Medulla oblongata (tissue), 1 donor: ENCODE results near the gene SERAC1.
A peak's percentile ranks its signal among the peaks of the same experiment; 100 is the strongest.

ENCODE experiments used
- DNase-seq: peaks from one replicate; pipeline ENCODE4 v3.0.0-alpha.2; 2015; ENCODE audit errors: extremely low spot score

SERAC1 gene

DNA sequence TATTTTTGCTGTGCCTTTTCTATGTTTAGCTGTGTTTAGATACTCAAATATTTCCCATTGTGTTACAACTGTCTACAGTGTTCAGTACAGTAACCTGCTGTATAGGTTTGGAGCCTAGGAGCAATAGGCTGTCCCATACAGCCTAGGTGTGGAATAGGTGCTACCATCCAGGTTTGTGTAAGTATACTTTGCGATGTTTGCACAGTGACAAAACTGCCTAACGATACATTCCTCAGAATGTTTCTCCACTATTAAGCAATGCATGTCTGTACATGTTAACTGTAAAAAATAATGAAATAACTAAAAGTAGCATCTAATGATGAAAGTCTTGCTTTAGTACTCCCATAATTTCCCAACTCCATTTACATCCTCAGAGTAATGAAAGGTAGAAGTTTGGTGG, 46.0 kb downstream of the SERAC1 start:
- no peak for DNase-seq

DNA sequence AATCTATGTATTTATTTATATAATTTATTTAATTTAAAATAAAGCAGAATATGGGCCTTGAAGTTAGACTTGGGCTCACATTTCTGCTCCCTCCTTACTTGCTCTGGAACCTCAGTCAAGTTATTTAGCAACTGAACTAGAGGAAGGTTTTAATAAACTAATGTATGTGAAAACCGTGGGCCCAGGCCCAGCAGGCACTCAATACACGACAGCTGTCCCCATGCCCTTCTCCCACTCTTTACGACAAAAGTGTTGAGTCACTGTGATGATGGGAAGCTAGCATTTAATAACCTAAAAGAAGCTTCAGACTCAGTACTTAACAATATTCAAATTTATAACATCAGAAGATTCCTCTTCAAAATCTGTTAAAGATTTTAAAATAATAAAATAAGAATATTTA, 46.7 kb downstream of the SERAC1 start:
- no peak for DNase-seq

DNA sequence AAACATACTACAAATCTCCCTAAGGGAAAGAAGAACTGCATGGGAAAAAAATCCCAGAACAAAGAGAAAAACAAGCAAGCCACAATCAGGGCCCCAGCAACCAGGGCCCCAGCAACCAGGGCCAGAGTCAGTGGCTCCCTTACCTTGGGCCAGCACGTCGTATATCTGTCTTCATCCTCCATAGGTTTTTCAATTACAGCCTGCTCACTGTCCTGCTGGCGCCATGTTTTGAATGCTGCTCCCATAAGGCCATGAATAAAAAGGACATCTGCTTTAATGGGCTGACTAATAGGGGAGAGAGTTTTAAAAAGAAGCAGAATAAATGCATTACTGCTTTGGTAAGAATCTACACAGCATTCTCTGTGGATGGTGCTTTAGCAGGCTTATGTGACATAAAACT, 49.2 kb downstream of the SERAC1 start:
- no peak for DNase-seq

DNA sequence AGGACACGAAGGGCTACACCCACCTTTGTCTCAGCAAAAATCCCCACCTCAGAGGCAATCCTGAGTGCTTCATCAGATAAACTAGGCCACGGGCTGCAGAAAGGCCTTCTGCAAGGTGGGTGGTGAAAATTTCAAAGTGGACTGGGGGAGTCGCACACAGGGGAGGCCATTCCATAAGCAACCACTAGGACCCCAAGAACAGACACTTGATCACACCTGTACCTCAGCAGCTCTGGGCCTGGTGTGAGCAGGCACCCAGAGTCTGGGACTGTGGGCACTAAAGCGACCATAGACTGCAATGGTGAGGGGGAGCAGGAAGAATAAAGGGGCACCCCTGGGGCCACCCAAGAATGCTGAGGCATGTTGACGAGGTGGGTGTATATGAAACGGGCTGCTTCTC, 52.6 kb downstream of the SERAC1 start:
- no peak for DNase-seq

DNA sequence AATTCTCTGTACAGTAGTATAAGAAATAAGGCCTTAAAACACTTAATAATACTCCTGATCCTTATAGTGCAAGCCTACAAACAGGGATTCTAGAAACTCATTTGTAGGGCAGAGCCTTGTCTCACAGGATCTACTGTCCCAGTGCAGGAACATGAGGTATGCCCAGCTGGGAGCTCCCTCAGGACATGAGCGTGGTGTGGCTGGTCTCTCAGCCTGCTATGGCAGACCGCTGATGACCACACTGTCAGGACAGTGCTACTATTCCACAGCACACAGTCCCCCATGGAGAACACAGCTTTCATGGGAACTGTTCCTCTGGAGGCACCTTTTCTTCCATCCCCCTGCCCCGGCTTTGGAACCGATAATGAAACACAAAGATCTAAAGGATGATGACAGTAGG, 53.0 kb downstream of the SERAC1 start:
- no peak for DNase-seq

DNA sequence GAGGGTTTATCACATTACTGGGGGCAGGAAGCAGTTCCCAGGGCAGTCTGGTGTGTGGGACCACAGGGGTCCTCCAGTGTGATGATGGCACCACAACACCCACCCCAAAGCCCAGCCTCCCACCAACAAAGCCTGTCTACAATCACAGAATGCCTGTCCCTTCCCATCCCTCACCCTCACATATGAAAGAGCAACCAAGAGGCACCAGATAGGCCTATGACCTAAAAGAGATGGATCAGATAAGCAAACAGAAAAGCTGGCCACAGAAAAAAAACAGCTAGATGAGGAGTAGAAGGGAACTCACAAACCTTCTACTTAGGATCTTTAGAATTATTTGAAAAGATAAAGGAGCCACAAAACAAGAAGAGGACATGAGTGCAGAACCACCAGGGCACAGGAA, 54.3 kb downstream of the SERAC1 start:
- DNase-seq = no peak

DNA sequence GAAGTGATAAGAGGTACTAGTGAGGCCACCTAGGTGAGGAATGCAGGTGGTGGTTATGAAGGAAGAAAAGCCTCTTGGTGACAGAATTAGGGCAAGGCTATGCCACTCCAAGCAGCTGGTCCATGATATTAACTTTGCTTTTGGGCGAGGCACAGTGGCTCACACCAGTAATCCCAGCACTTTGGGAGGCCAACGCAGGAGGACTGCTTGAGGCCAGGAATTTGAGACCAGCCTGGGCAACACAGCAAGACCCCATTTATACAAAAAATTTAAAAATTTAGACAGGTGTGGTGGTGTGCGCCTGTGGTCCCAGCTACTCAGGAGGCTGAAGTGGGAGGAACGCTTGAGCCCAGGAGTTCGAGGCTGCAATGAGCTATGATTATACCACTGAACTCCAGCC, 56.1 kb downstream of the SERAC1 start:
- DNase-seq = no peak

DNA sequence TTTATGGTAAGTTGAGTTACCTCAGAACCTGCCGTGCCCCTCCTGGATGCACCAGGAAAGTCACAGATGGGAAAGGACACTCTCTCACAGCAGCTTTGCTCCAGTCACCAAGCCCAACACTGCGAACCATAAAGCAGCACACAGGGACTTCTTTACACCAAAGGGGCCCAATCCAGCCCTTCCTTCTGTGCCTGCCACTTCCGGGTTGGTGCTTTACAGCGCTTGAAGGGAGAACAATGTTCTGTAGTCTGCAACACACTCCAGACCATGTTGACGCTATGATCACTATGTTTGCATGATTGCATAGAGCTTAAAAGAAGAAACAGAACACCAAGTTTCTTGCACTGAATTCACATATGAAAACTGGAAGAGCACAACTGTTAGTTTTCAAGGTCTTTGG, 57.1 kb downstream of the SERAC1 start:
- DNase-seq = peak; percentile 40

DNA sequence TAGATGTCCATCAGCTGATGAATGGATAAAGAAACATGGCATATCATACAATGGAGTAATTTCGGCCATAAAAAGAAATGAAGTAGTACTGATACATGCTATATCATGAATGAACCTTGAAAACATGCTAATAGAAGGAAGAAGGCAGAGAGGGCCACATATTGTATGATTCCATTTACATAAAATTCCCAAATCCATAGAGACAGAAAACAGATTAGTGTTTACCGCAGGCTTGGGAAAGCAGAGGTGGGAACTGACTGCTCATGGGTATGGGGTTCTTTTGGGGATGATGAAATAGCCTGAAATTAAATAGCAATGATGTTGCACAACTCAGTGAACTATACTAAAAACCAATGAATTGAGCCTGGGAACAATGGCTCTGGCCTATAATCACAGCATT, 58.3 kb downstream of the SERAC1 start:
- DNase-seq = no peak

DNA sequence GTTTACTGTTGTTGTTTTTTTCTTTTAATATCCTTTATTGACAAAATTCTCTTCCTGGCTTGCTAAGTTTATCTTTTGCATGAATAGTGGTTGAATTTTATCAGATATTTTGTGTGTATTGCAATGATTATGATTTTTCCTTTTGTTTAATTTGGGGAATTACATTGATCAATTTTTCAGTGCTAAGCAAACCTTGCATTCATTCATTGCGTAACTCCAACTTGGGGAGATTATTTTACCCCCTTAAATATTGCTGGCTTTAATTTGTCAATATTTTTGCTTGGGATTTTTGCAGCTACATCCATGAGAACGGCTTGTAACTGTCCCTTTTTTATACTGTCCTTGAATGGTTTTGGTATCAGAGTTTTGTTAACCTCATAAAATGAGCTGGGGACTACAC, 63.4 kb downstream of the SERAC1 start:
- DNase-seq = no peak

DNA sequence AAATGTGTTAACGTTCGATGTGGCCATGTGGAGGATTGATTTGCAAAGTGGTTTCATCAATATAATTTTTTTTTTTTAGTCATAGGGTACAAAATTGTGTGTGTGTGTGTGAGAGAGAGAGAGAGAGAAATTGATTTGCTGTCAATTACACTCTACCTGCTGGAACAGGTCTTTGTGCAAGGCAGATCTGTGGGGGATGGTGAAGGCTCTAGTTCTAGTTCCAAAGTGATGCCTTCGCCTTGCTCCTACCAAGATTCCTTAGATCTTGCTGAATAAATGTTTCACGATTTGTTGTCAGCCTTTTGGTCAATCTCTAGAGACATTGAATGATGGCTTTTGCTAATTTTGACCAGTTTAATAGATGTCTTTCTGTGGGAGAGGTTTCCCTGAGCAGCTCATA, 64.8 kb downstream of the SERAC1 start:
- DNase-seq = no peak

DNA sequence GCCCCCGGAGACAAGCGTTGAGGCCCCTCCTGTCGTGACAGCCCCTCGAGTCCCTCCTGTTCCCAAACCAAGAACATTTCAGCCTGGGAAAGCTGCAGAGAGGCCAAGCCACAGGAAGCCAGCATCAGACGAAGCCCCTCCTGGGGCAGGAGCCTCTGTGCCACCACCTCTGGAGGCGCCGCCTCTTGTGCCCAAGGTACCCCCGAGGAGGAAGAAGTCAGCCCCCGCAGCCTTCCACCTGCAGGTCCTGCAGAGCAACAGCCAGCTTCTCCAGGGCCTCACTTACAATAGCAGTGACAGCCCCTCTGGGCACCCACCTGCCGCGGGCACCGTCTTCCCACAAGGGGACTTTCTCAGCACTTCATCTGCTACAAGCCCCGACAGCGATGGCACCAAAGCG, 72.4 kb downstream of the SERAC1 start:
- DNase-seq = no peak

DNA sequence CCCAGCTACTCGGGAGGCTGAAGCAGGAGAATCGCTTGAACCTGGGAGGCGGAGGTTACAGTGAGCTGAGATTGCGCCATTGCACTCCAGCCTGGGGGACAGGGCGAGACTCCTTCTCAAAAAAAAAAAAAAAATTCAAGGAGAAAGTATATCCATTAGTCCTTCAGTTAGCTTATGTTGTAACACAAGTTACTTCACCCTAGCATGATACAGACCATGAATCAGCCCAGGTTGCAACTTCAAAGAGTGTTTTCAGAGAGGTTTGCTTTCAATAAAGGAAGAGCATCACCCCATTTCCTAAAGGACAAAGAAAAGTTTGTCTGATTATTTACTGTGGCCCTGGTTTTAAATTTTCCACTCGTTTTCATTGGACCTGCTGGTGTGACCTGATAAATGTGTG, 73.0 kb downstream of the SERAC1 start:
- no peak for DNase-seq

DNA sequence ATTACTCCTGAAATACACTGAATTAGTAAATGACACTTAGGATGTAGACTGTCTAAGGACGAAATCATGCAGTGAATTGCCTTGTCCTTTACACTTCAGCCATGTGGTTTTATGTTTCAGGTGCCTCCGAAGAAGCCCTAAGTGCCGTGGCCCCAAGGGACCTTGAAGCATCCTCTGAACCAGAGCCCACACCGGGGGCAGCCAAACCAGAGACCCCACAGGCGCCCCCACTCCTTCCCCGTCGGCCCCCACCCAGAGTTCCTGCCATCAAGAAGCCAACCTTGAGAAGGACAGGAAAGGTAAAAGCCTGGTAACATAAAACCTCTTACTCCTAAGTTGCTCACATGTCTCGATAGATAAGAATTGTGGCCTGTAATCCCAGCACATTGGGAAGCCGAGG, 75.3 kb downstream of the SERAC1 start:
- no peak for DNase-seq

DNA sequence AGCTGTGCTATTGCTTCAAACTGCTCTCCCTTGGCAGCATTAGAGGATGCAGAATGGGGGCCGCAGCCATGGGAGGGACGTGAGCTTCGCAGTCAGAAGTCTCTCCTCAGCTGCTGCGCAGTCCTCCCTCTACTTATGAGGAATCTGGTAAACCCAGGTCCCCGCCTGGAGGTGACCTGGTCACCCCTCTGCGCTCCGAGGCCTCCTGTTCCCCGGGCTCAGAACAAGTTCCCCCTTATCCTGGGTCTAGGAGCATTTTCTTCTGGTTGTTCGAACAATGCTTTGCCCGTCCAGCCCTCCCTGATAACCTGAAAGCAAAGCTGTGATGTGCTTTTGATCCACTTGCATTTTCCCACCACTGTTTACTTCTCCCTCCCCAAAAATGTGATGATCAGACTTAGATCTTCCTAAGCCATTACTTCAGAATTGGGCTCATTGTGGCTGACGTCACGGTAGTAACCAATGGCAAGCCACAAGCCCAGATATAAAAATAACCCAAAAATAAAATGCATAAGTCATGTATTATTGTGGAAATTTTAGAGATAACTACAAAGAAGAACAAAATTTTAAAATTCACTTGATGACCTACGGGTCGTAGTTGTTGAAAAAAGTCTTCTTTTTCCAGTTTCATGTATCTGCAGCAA, 80.7 kb downstream of the SERAC1 start:
- DNase-seq = no peak

DNA sequence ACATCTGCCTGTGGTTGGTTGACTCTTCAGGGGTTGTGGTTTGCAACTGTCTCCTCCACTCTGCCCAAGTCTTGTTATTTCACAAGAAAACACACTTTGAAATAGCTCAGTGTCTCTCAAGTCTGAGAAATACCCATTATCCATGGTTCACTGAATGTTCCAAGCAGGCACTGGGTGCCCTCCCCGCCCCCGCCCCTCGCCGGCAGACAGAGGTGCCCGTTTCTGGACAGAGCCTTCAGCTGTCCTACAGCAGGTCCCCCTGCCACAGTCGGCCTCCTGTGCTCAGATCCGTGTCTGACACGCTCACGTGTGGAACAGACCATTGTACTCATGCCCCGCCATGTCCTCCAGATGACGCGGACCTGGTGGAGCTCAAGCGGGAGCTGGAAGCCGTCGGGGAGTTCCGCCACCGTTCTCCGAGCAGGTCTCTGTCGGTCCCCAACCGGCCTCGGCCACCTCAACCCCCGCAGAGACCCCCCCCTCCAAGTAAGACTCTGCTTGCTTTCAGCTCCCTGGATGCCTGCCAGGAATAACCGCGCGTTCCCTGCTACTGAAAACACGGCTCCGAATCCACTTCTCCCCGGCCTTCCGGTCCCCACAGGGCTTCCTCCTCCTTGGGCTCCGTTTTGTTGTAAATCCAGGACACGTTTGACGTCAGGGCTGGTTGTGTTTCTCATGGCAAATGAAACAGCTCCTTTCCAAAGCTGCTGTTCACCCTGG, 81.4 kb downstream of the SERAC1 start:
- DNase-seq = peak; percentile 51

DNA sequence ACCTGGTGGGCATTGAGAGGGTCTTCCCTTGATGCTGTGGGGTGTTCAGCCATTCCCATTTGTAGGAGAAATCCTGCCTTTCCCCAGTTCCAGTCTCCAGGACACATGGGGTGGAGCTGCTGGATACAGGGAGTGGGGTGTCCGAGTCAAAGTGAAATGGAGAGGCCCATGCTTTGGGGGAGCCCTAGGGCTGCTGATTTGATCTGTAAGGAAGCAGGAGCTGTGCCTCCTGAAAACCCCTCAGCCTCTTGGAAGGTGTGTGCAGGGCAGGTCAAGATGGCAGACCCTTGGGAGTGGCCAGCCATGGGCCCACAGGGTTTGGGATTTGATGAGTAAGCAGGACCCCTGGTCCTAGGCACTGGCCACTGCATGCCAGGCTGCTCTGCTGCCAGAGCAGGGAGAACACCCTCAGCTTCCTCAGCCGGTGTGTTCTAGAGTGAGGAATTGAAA, 82.0 kb downstream of the SERAC1 start:
- DNase-seq = no peak

DNA sequence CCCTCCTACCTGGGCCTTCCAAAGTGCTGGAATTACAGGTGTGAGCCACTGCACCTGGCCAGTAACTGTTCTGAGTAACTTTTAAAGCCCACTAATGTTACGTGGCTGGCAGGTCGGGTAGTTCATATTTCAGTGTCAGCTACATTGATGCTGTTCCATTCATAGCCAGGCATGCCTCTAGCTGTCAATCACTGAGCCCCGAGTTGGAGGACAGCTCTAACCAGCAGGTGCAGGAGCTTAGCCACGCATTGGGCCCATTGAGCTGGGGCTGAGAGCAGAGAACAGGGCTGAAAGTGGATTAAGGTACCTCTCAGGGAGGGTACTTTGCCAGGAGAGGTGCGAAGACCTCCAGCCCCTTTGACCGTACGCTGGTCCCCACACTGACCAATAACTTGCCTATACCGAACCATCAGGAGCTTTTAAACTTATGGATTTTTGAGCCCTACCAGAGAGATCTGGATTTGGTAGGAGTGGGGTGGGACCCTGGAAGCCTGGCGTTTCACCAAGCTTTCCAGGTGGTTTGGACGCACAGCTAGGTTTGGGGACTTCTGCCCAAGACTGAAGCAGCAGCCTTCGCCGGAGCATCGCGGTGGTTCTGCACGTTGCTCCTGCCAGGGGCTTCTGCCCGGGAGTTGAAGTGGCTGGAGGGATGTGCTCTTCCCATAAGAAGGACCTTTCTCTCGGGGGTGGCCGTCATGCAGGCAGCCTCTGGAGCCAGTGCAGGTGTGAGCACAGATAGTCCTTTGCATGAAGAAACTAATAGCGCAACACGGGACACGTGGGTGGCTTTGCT, 82.6 kb downstream of the SERAC1 start:
- DNase-seq = no peak

DNA sequence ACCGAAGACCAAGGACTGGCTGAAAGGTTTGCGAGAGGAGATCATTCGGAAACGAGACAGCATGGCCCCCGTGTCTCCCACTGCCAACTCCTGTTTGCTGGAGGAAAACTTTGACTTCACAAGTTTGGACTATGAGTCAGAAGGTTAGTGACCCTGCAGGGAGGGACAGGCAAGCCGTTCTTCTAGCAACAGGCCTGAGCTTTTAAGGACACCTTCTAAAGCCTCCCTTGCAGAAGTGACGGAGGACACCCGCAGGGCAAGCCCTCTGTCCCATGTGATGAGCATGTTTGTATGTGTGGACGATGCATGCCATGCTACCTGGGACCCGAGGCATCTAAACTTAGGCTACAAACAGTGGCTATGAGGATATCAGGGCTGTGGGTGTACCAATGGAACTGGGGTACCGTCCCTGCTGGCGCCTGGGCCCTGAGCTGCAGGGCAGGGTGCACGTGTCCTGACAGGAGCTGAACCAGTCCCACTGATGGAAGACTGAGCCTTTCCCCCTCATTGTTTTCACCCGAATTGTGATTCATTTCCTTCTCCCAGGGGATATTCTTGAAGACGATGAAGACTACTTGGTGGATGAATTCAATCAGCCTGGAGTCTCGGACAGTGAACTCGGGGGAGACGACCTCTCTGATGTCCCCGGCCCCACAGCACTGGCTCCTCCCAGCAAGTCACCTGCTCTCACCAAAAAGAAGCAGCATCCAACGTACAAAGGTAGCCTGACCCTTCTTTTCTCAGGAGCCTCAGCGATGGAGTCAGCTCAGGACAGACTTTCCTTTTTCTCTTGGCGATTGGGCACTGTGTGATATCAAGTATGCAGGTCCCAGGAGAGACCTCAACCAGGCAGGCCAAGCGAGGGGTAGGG, 84.4 kb downstream of the SERAC1 start:
- no peak for DNase-seq

DNA sequence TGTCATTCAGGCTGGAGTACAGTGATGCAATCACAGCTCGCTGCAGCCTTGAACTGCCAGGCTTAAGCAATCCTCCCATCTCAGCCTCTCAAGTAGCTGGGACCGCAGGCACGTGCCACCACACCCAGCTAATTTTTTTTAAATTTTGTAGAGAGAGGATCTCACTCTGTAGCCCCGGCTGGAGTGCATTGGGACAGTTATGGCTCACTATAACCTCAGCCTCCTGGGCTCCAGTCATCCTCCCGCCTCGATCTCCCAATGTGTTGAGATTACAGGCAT, 86.5 kb downstream of the SERAC1 start:
- DNase-seq = no peak

DNA sequence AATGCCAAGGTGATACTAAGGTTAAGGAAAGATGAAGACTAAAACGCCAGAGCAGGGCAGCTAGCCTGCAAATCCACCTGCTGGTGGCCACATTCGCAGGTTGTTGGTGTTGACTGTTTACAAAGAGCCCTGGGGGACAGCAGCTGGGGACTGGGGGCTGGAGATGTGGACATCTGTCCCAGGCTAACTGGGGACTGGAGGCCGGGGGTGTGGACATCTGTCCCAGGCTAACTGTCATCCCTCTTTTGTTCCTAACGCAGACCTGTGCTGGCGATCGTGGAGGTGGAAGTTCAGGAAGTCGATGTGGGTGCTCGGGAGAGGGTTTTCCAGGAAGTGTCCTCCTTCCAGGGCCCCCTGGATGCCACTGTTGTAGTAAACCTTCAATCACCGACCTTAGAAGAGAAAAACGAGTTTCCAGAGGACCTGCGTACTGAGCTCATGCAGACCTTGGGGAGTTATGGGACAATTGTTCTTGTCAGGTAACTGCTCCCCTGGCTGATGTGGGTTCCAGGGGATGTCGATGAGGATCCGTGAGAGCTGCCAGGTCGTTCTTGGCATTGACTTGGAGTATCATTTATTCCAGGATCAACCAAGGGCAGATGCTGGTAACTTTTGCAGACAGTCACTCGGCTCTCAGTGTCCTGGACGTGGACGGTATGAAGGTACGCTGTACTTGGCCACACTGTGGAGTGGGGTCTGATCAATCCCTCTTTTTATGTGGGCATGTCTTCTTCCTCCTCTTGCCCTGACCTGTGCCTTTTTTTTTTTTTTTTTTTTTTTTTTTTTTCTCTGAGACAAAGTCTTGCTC, 87.0 kb downstream of the SERAC1 start:
- no peak for DNase-seq
